Endothelial cell of umbilical vein (primary cell): ENCODE measurements around the gene ANAPC1. TPM values are rescaled to one million over a fixed set of nuclear protein-coding genes. Genes with fewer than 3 reads are reported as not detected.
A peak's percentile ranks its signal among the peaks of the same experiment; 100 is the strongest.

Experiments used
- BruUV-seq: library from RNA; stranded (reverse); fragments of 400-500 nt; replicated peaks from 2 replicates; lab custom pipeline; 2021; lab: Mats Ljungman, UMichigan
- CTCF ChIA-PET: fragments of 300-600, 350-600 bp; sonication (Branson Sonifier 250); formaldehyde crosslinking; loops from one replicate; lab custom pipeline; 2021; ENCODE audit warnings: antibody characterized with exemption, inconsistent platforms; lab: Charles Lee
- POLR2A ChIA-PET: fragments of 300-600, 350-600 bp; sonication (Branson Sonifier 250); formaldehyde crosslinking; loops from one replicate; lab custom pipeline; 2021; ENCODE audit warnings: antibody characterized with exemption, inconsistent platforms; lab: Charles Lee
- DNase-seq: peaks from one replicate; pipeline ENCODE4 v3.0.0-alpha.2; 2011; ENCODE audit warnings: low read depth, low spot score
- FAIRE-seq: peaks from 2 replicates; lab custom pipeline; 2011; peaks lifted over from hg19 to GRCh38; lab: Jason Lieb, UNC
- H2AFZ ChIP-seq: 2 replicates; pipeline ENCODE4 v1.6.0; 2012; ENCODE audit warnings: low read depth, low read length, control low read depth, inconsistent platforms
- H3K27ac ChIP-seq: 2 replicates; pipeline ENCODE4 v1.5.1; 2011; ENCODE audit warnings: low read depth, mild to moderate bottlenecking, control low read depth, low read length, moderate library complexity; ENCODE audit not compliant: insufficient read depth
- H3K27me3 ChIP-seq, 2 experiments: 2 replicates each; pipeline versions ENCODE4 v1.6.0 to v1.6.1; 2011; ENCODE audit warnings: low read length in 2 of 2, mixed read lengths in 1 of 2; ENCODE audit not compliant: control insufficient read depth in 2 of 2, insufficient read depth in 2 of 2
- H3K36me3 ChIP-seq, 2 experiments: 2 replicates in 1 of 2; 3 replicates in 1 of 2; pipeline ENCODE4 v1.5.1; 2011; ENCODE audit warnings: low read length in 2 of 2, mild to moderate bottlenecking in 1 of 2, moderate library complexity in 1 of 2; ENCODE audit not compliant: control insufficient read depth in 2 of 2, insufficient read depth in 2 of 2; ENCODE audit errors: extremely low read depth in 1 of 2
- H3K4me1 ChIP-seq: 3 replicates; pipeline ENCODE4 v1.5.1; 2011; ENCODE audit warnings: mild to moderate bottlenecking, low read length; ENCODE audit not compliant: control insufficient read depth, insufficient read depth; ENCODE audit errors: extremely low read depth
- H3K4me2 ChIP-seq: 2 replicates; pipeline ENCODE4 v1.6.1; 2011; ENCODE audit warnings: low read length, control low read depth, mixed read lengths; ENCODE audit not compliant: insufficient read depth
- H3K4me3 ChIP-seq, 3 experiments: fragments of 200-600 bp in 1 of 3; sonication (generic), shearing (Covaris generic) in 1 of 3; replicated peaks in 1 of 3; 2 replicates each; pipeline ENCODE4 v1.5.1; 2011 to 2016; ENCODE audit warnings: control low read depth in 3 of 3, low read length in 3 of 3, mild to moderate bottlenecking in 2 of 3, inconsistent platforms in 1 of 3, low read depth in 1 of 3, moderate library complexity in 1 of 3; ENCODE audit not compliant: insufficient read depth in 1 of 3
- H3K79me2 ChIP-seq: 2 replicates; pipeline ENCODE4 v1.6.0; 2012; ENCODE audit warnings: low read length, inconsistent platforms; ENCODE audit not compliant: control insufficient read depth, insufficient read depth
- H3K9ac ChIP-seq: replicated peaks from 2 replicates; pipeline ENCODE3; 2011; ENCODE audit warnings: low read length, control low read depth; ENCODE audit not compliant: insufficient read depth; ENCODE audit errors: extremely low read depth
- H3K9me1 ChIP-seq: replicated peaks from 3 replicates; pipeline ENCODE4 v1.6.0; 2011; ENCODE audit warnings: mild to moderate bottlenecking, low read length; ENCODE audit not compliant: control insufficient read depth, insufficient read depth; ENCODE audit errors: extremely low read depth
- H3K9me3 ChIP-seq: replicated peaks from 2 replicates; pipeline ENCODE4 v1.5.1; 2012; ENCODE audit warnings: low read length, inconsistent platforms; ENCODE audit not compliant: control insufficient read depth, insufficient read depth
- H4K20me1 ChIP-seq: replicated peaks from 2 replicates; pipeline ENCODE3; 2011; ENCODE audit warnings: mild to moderate bottlenecking, low read length; ENCODE audit not compliant: control insufficient read depth, insufficient read depth; ENCODE audit errors: extremely low read depth
- CTCF ChIP-seq, 2 donors: IDR thresholded peaks; 1 replicate in 1 of 2; 2 replicates in 1 of 2; pipeline ENCODE4 v1.5.1; 2011; ENCODE audit warnings: low read length in 2 of 2, mild to moderate bottlenecking in 2 of 2, moderate library complexity in 2 of 2, control low read depth in 1 of 2, inconsistent platforms in 1 of 2, low read depth in 1 of 2; ENCODE audit not compliant: insufficient read depth in 1 of 2; ENCODE audit errors: extremely low read depth in 1 of 2
- EZH2 ChIP-seq: IDR thresholded peaks from 2 replicates; pipeline ENCODE4 v1.6.1; 2012; ENCODE audit warnings: borderline replicate concordance, low read depth, mild to moderate bottlenecking, moderate library complexity, low read length, inconsistent platforms; ENCODE audit not compliant: severe bottlenecking
- MAX ChIP-seq: IDR thresholded peaks from 2 replicates; pipeline ENCODE4 v1.6.1; 2011; ENCODE audit not compliant: insufficient read depth, insufficient read length
- POLR2A ChIP-seq: IDR thresholded peaks from 2 replicates; pipeline ENCODE4 v1.6.1; 2012; ENCODE audit warnings: low read depth, mild to moderate bottlenecking, control low read depth, low read length
- dilution Hi-C: fragments of 300-500 bp; cut with MboI; formaldehyde crosslinking; loops from one replicate; pipeline ENCODE4 v1.15.0; 2019; ENCODE audit warnings: low sequenced_read_pairs; ENCODE audit not compliant: extremely low pct_ligation_motif_present
- intact Hi-C: fragments of 100-400 bp; cut with micrococcal nuclease; formaldehyde crosslinking; loops from one replicate; pipeline ENCODE4 v1.10.0; 2022
- polyA plus RNA-seq, 4 experiments: library from polyadenylated mRNA; depleted of rRNA in 3 of 4; stranded (reverse) in 3 of 4; unstranded in 1 of 4; fragments of >200 nt; gene quantifications; 2 replicates each; pipeline versions ENCODE4 v1.2.1 to v1.2.3, GENCODE V29; 2011 to 2012; ENCODE audit warnings: missing spikeins in 1 of 4
- total RNA-seq: library from RNA; stranded (reverse); gene quantifications from 2 replicates; pipeline ENCODE4 v1.2.3, GENCODE V29; 2021

ANAPC1 gene
- total and polyA plus RNA-seq, 2 donors (not counting 3 experiments of a cell fraction or from before 2014, with no cell fraction given), result 21.9 to 61.5 TPM

- DNase-seq, result peak; percentile 80
- no peak for TF ChIP-seq EZH2
- TF ChIP-seq MAX, result no peak
- TF ChIP-seq POLR2A, result no peak
- TF ChIP-seq CTCF (IDR thresholded peaks at IDR 0.05; ENCODE audit: extremely low read depth in 1 of 2, insufficient read depth in 1 of 2, low read depth in 1 of 2, low read length in 2 of 2), result peak; percentile 43 to 48
- intact Hi-C loops, result loop anchor here (1.0 to 2.0 kb wide), 3 partner anchors 20 to 66 kb away; no protein-coding TSS in a partner anchor
- Histone ChIP-seq H3K79me2 (peaks cover 49% of the 10 kb centered on the region), H3K27ac (no peak overlapping the region), H3K4me1 (peaks cover 38% of the 10 kb centered on the region), H3K4me3 (peak overlapping the region in 1 of 3 experiments; percentile 72), H3K9ac (peak overlapping the region; percentile 87), H3K9me1 (no peaks in the 10 kb centered on the region), H3K36me3 (peaks cover 0 to 2% of the 10 kb centered on the region in 2 experiments), H3K27me3 (no peaks in the 10 kb centered on the region), H3K4me2 (peak overlapping the region; percentile 97), H2AFZ (no peak overlapping the region), H4K20me1 (no peaks in the 10 kb centered on the region), H3K9me3 (no peaks in the 10 kb centered on the region)
- ChIA-PET POLR2A (interaction anchor here (1.0 kb wide), 1 partner anchor 74 kb away, joined by 3 read pairs; no protein-coding TSS in a partner anchor), CTCF (interaction anchor here (0.7 to 4.7 kb wide), 17 partner anchors 9 to 292 kb away, joined by 3 to 62 read pairs (median 5); no protein-coding TSS in a partner anchor)
- BruUV-seq, result no TSS peak
- dilution Hi-C loops, result no loop called here
- peak; percentile 78 for FAIRE-seq
Observed at GRCh38 chr2:111900859-111901258, 16.9 kb upstream of the ANAPC1 start.
